OCI-LY7 (cell line): Measurements from ENCODE around the gene ZNF407.

Experiments
- CTCF ChIP-seq: fragments of 200-600 bp; sonication (generic); conservative IDR thresholded peaks from 2 replicates; pipeline ENCODE4 v1.5.1; 2014; ENCODE audit warnings: mild to moderate bottlenecking, antibody characterized with exemption, low read length, moderate library complexity, mixed read lengths
- EZH2phosphoT487 ChIP-seq: fragments of 200-600 bp; sonication (generic); IDR thresholded peaks from 2 replicates; pipeline ENCODE4 v1.6.1; 2018; ENCODE audit warnings: low read depth, borderline replicate concordance, mild to moderate bottlenecking, mixed run types, antibody characterized with exemption, low read length, moderate library complexity, mixed read lengths

GRCh38 chr18:74785632-74786031 lies 188.0 kb downstream of the ZNF407 start:
- no peak for TF ChIP-seq CTCF
- no peak for TF ChIP-seq EZH2phosphoT487
